ENCODE data around the gene METTL25. TPM values are rescaled to one million over a fixed set of nuclear protein-coding genes. Genes with fewer than 3 reads are reported as not detected.

The METTL25 gene
- polyA plus RNA-seq, 1 donor from 2014 or later, result 11.1 TPM

DNA sequence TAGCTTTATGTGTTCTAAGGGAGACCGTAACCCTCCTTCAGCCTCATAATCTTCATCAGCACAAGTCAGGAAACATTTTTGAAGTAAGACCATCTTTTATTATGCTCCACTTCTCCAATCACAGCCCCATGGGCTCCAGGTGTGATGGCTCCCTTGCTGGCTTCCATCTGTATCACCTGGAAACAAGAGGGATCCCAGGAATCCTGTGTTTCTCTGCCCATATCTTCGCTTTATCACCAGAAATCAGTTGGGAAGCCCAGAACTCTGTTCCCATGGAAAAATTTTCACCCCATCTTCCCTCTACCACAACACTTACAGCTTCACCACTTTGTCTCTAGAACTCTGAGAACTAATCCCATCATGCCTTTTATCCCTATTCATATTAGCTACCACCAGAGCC is 68.3 kb downstream of the METTL25 start:
- TF ChIP-seq, protein P1, sequence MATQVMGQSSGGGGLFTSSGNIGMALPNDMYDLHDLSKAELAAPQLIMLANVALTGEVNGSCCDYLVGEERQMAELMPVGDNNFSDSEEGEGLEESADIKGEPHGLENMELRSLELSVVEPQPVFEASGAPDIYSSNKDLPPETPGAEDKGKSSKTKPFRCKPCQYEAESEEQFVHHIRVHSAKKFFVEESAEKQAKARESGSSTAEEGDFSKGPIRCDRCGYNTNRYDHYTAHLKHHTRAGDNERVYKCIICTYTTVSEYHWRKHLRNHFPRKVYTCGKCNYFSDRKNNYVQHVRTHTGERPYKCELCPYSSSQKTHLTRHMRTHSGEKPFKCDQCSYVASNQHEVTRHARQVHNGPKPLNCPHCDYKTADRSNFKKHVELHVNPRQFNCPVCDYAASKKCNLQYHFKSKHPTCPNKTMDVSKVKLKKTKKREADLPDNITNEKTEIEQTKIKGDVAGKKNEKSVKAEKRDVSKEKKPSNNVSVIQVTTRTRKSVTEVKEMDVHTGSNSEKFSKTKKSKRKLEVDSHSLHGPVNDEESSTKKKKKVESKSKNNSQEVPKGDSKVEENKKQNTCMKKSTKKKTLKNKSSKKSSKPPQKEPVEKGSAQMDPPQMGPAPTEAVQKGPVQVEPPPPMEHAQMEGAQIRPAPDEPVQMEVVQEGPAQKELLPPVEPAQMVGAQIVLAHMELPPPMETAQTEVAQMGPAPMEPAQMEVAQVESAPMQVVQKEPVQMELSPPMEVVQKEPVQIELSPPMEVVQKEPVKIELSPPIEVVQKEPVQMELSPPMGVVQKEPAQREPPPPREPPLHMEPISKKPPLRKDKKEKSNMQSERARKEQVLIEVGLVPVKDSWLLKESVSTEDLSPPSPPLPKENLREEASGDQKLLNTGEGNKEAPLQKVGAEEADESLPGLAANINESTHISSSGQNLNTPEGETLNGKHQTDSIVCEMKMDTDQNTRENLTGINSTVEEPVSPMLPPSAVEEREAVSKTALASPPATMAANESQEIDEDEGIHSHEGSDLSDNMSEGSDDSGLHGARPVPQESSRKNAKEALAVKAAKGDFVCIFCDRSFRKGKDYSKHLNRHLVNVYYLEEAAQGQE (IDR thresholded peaks at IDR 0.05; ENCODE audit: borderline replicate concordance), result no peak
- TF ChIP-seq SMC3 (conservative IDR thresholded peaks at IDR 0.05; ENCODE audit: poor library complexity) (no peak), POLR2AphosphoS5 (IDR thresholded peaks at IDR 0.05) (no peak), TAF1 (IDR thresholded peaks at IDR 0.05; ENCODE audit: low read depth) (no peak), RAD21 (conservative IDR thresholded peaks at IDR 0.05) (no peak), EZH2 (IDR thresholded peaks at IDR 0.05; ENCODE audit: borderline replicate concordance, insufficient read depth, low read length, poor library complexity, severe bottlenecking) (no peak), EP300 (conservative IDR thresholded peaks at IDR 0.05; ENCODE audit: poor library complexity, severe bottlenecking) (no peak), MXI1 (conservative IDR thresholded peaks at IDR 0.05; ENCODE audit: poor library complexity, severe bottlenecking) (no peak)
- TF ChIP-seq, protein P2, sequence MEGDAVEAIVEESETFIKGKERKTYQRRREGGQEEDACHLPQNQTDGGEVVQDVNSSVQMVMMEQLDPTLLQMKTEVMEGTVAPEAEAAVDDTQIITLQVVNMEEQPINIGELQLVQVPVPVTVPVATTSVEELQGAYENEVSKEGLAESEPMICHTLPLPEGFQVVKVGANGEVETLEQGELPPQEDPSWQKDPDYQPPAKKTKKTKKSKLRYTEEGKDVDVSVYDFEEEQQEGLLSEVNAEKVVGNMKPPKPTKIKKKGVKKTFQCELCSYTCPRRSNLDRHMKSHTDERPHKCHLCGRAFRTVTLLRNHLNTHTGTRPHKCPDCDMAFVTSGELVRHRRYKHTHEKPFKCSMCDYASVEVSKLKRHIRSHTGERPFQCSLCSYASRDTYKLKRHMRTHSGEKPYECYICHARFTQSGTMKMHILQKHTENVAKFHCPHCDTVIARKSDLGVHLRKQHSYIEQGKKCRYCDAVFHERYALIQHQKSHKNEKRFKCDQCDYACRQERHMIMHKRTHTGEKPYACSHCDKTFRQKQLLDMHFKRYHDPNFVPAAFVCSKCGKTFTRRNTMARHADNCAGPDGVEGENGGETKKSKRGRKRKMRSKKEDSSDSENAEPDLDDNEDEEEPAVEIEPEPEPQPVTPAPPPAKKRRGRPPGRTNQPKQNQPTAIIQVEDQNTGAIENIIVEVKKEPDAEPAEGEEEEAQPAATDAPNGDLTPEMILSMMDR (IDR thresholded peaks at IDR 0.05; ENCODE audit: poor library complexity, severe bottlenecking), result no peak
- Histone ChIP-seq H3K9me3 (ENCODE audit: low read length) (no peaks in the 10 kb centered on the region), H3K27ac (ENCODE audit: low read length) (no peak overlapping the region), H3F3A (ENCODE audit: insufficient read depth, low read length, poor library complexity, severe bottlenecking) (no peaks in the 10 kb centered on the region), H3K9ac (ENCODE audit: low read length) (no peak overlapping the region), H3K79me2 (replicated peaks; ENCODE audit: insufficient read depth, low read length) (no peaks in the 10 kb centered on the region), H3K36me3 (ENCODE audit: insufficient read depth, low read length) (no peaks in the 10 kb centered on the region), H3K4me3 (ENCODE audit: low read length) (no peak overlapping the region), H3K4me2 (ENCODE audit: low read length) (no peak overlapping the region), H4K20me1 (ENCODE audit: insufficient read depth) (no peaks in the 10 kb centered on the region), H3K27me3 (ENCODE audit: insufficient read depth, low read depth, low read length) (no peaks in the 10 kb centered on the region), H3K9me2 (ENCODE audit: insufficient read depth, low read length) (no peaks in the 10 kb centered on the region), H2AFZ (ENCODE audit: low read depth, low read length) (no peak overlapping the region)

DNA sequence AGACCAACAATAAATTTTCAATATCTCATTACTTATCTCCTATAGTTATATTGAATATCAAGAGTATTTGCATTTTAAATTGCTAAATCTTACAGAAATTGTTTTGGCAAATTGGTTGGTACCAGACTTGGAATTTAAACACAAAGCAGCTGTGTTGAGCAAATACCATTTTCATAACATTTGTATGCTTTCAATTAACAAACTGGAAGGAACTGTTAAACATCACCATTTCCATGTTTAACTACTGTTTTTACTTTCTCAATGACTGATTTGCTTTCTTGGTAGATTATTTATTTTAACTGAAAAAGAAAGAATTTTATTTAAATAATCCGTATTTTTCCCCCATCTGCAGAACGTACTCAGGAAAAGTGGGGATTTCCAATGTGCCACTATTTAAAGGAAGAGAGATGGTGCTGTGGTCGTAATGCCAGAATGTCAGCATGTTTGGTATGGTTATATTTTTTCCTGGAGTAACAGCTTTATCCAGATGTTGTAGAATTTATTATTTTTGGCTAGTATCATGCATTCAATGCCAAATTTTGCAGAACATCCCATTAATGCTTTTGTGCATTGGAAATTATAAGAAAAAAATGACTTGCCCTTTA is 72.3 kb downstream of the METTL25 start:
- Histone ChIP-seq H3K4me3 (ENCODE audit: low read length) (no peak overlapping the region), H3K9ac (ENCODE audit: low read length) (no peak overlapping the region), H3K36me3 (ENCODE audit: insufficient read depth, low read length) (no peaks in the 10 kb centered on the region), H3F3A (ENCODE audit: insufficient read depth, low read length, poor library complexity, severe bottlenecking) (no peaks in the 10 kb centered on the region), H3K9me2 (ENCODE audit: insufficient read depth, low read length) (no peaks in the 10 kb centered on the region), H3K4me2 (ENCODE audit: low read length) (no peak overlapping the region), H4K20me1 (ENCODE audit: insufficient read depth) (no peaks in the 10 kb centered on the region), H2AFZ (ENCODE audit: low read depth, low read length) (no peak overlapping the region), H3K79me2 (replicated peaks; ENCODE audit: insufficient read depth, low read length) (no peaks in the 10 kb centered on the region), H3K9me3 (ENCODE audit: low read length) (no peaks in the 10 kb centered on the region), H3K27me3 (ENCODE audit: insufficient read depth, low read depth, low read length) (no peaks in the 10 kb centered on the region), H3K27ac (ENCODE audit: low read length) (no peak overlapping the region)
- TF ChIP-seq, protein P2 (IDR thresholded peaks at IDR 0.05; ENCODE audit: poor library complexity, severe bottlenecking), result no peak
- TF ChIP-seq POLR2AphosphoS5 (IDR thresholded peaks at IDR 0.05) (no peak), SMC3 (conservative IDR thresholded peaks at IDR 0.05; ENCODE audit: poor library complexity) (no peak), RAD21 (conservative IDR thresholded peaks at IDR 0.05) (no peak)

Measured in neural cell (in vitro differentiated cells).